Measurements from ENCODE around the gene RSPO3. TPM values are rescaled to one million over a fixed set of nuclear protein-coding genes. Genes with fewer than 3 reads are reported as not detected.

Gene RSPO3
- total RNA-seq, 4 donors from 2014 or later = 1.9 to 10.7 (median 4.0) TPM

DNA sequence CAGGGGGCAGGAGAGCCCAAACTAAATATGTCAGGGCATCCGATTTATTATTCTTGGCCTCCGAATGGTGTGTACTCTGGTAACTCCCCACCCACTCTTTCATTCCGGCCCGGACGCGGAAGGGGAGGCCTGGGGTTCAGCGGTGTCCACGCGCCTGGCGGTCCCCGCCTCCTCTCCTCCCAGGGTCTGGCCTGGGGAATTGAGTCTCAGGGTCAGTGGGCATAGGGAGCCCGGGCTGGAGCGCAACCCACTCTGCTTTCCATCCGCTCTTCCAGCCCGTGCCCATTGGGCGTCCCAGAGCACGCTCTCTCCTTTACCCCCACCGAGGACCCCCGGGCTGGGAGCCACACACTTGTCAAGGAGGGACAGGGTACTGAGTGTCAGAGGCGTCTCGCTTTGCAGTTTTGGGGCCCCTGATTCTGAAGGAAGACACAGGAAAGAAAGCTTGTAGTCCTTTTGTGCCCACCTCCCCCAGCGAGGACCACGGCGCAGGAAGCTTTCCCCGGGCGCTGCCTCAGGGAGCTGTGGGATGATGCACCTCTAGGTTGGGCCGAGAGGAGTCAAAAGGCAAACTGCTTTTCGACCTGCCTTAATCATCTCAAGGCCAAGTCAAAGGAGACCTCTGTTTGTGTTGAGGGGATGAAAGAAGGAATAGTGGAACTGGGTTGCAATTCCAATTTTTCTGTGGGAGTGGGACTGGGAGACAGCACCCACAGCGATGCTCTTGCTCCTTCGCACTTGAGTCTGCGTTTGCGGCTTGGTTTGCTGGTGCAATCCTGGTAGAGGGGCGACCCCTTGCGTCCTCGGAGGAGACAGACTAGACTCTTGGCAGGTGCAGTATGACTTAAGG is 2.5 kb downstream of the RSPO3 start:
- Histone ChIP-seq H3K27ac (peak overlapping the region; percentile 34 to 67 (median 40)), H3K4me1 (peaks cover 0 to 4% (median 0%) of the 10 kb centered on the region in 4 donors), H3K36me3 (no peaks in the 10 kb centered on the region), H3K4me3 (peak overlapping the region; percentile 16 to 51 (median 40)), H3K27me3 (no peaks in the 10 kb centered on the region), H3K9me3 (no peaks in the 10 kb centered on the region)
- DNase-seq = peak; percentile 27 to 76 (median 71)
- TF ChIP-seq, protein P1, sequence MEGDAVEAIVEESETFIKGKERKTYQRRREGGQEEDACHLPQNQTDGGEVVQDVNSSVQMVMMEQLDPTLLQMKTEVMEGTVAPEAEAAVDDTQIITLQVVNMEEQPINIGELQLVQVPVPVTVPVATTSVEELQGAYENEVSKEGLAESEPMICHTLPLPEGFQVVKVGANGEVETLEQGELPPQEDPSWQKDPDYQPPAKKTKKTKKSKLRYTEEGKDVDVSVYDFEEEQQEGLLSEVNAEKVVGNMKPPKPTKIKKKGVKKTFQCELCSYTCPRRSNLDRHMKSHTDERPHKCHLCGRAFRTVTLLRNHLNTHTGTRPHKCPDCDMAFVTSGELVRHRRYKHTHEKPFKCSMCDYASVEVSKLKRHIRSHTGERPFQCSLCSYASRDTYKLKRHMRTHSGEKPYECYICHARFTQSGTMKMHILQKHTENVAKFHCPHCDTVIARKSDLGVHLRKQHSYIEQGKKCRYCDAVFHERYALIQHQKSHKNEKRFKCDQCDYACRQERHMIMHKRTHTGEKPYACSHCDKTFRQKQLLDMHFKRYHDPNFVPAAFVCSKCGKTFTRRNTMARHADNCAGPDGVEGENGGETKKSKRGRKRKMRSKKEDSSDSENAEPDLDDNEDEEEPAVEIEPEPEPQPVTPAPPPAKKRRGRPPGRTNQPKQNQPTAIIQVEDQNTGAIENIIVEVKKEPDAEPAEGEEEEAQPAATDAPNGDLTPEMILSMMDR (IDR thresholded peaks at IDR 0.05) = peak in 5 of 6 experiments; percentile 11 to 57 (median 55)
- TF ChIP-seq POLR2A (IDR thresholded peaks at IDR 0.05) = no peak

DNA sequence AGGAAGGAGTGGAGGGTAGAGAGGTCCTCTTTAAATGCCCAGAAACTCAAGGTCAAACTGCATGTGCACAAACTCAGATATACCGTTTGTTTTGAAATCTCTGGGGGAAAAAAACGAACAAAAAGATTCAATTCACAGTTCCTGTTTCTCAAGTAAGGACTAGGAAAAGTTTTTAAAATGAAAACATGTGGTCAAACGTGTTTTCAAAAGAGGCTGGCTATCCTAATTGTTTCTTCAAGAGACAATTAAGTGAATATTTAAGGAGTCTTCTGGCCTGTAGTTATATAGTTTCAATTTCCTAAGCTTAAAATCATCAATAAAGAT is 3.1 kb downstream of the RSPO3 start:
- no peaks in the 10 kb centered on the region for H3K36me3 ChIP-seq
- DNase-seq = no peak
- TF ChIP-seq, protein P1 (IDR thresholded peaks at IDR 0.05) = no peak
- TF ChIP-seq POLR2A (IDR thresholded peaks at IDR 0.05) = no peak
- H3K27me3 ChIP-seq = no peaks in the 10 kb centered on the region
- H3K9me3 ChIP-seq = no peaks in the 10 kb centered on the region
- H3K4me3 ChIP-seq = no peak overlapping the region
- no peak overlapping the region for H3K27ac ChIP-seq
- peaks cover 0 to 4% (median 0%) of the 10 kb centered on the region in 4 donors for H3K4me1 ChIP-seq

DNA sequence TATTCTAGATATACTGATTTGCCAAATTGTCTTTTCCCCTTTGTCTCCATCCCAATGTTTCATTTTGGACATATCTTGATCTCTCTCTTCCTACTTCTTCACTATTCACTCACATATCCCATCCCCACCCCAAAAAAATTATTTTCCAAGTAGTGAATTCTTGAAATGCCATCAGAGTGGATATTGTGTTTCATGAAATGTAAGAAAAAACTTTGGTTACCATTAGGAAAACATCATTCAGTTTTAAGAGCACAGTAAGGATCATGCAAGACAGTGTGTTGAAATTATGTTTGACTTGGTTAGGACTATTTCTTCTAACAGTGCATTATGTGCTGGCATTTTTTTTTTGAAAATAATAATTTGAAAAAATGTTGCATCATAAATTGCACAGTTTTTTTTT is 5.7 kb downstream of the RSPO3 start:
- TF ChIP-seq, protein P1 (IDR thresholded peaks at IDR 0.05) = no peak
- no peak for TF ChIP-seq POLR2A (IDR thresholded peaks at IDR 0.05)
- H3K4me1 ChIP-seq = peaks cover 0 to 4% (median 0%) of the 10 kb centered on the region in 4 donors
- no peak overlapping the region for H3K4me3 ChIP-seq
- no peak overlapping the region for H3K27ac ChIP-seq
- H3K9me3 ChIP-seq = no peaks in the 10 kb centered on the region
- DNase-seq = no peak
- no peaks in the 10 kb centered on the region for H3K27me3 ChIP-seq
- H3K36me3 ChIP-seq = no peaks in the 10 kb centered on the region

DNA sequence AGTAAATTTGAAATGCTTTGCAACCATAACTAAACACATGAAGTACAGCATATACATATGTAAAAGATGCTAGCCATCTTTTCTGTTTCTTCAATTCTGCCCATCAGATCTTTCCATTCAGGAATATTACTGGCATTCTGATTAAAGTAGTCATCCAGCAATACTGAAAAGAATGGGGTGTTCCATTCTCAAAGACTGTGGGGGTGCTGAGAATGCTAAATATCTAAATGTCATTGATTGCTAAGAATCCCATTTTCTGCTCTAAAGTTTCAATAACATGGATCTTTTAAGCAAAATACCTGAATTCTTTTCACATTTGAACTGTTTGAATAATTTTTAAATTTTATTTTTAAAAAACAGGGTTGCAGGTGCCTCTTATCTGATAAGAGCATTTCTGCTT is 6.2 kb downstream of the RSPO3 start:
- Histone ChIP-seq H3K4me3 (no peak overlapping the region), H3K27me3 (no peaks in the 10 kb centered on the region), H3K4me1 (peaks cover 0 to 2% (median 0%) of the 10 kb centered on the region in 4 donors), H3K9me3 (no peaks in the 10 kb centered on the region), H3K36me3 (no peaks in the 10 kb centered on the region), H3K27ac (no peak overlapping the region)
- DNase-seq = no peak
- TF ChIP-seq, protein P1 (IDR thresholded peaks at IDR 0.05) = no peak
- TF ChIP-seq POLR2A (IDR thresholded peaks at IDR 0.05) = no peak

DNA sequence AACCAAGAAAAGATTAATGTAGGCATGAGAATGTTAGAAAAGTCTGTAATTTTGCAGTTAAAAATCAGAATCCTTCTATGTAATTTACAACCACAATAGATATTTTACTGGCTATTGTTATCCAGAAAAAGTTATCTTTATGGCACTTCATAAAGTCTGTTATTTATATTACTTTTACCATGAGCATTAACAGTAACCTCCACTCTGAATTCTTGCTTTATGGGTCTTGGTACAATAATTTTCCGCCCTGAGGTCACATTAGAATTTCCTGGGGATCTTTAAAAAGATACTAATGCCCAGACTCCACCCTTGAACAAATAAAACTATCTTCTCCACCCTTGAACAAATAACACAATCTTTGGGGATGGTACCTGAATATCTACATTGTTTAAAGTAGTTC is 9.6 kb downstream of the RSPO3 start:
- Histone ChIP-seq H3K9me3 (no peaks in the 10 kb centered on the region), H3K36me3 (no peaks in the 10 kb centered on the region), H3K27ac (no peak overlapping the region), H3K4me3 (no peak overlapping the region), H3K4me1 (no peaks in the 10 kb centered on the region), H3K27me3 (no peaks in the 10 kb centered on the region)
- no peak for DNase-seq
- TF ChIP-seq, protein P1 (IDR thresholded peaks at IDR 0.05) = no peak
- no peak for TF ChIP-seq POLR2A (IDR thresholded peaks at IDR 0.05)

All from Peyer's patch (tissue), 4 donors.